ENCODE results near the gene RNF152. TPM values are rescaled to one million over a fixed set of nuclear protein-coding genes. Genes with fewer than 3 reads are reported as not detected.
"Not testable (repeated sequence)": the region's sequence is repeated elsewhere in the genome, so short reads cannot be mapped to it uniquely, and the experiment has no call there.

Gene RNF152
- total RNA-seq, 4 donors from 2014 or later: 4.6 to 14.3 (median 7.7) TPM

DNA sequence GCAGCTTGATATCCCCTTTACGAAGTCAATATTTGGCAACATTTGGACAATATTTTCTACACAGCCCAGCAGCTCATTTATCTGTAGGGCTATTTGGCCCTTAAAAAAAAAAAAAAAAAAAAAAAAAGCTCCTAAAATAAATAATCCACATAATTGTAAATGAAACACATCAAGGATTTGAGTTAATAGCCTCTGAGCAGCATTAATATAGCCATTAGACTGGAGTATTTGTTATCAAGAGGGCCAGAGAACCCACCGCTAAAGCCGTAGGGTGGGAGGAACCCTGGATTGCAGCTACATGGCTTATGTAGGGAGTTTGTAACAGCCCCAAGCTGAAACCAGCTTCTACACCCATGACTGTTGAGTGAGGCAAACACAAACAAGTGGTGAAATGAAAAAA, 84.5 kb downstream of the RNF152 start:
- H3K27ac ChIP-seq (replicated peaks in 1 of 4): no peak overlapping the region
- H3K4me3 ChIP-seq: no peak overlapping the region
- intact Hi-C loops (cut with DNase I): no loop called here
- H3K9me3 ChIP-seq: no peaks in the 10 kb centered on the region
- no peaks in the 10 kb centered on the region for H3K4me1 ChIP-seq
- no peaks in the 10 kb centered on the region for H3K36me3 ChIP-seq
- TF ChIP-seq EP300 (IDR thresholded peaks at IDR 0.05): no peak
- TF ChIP-seq, protein P1, sequence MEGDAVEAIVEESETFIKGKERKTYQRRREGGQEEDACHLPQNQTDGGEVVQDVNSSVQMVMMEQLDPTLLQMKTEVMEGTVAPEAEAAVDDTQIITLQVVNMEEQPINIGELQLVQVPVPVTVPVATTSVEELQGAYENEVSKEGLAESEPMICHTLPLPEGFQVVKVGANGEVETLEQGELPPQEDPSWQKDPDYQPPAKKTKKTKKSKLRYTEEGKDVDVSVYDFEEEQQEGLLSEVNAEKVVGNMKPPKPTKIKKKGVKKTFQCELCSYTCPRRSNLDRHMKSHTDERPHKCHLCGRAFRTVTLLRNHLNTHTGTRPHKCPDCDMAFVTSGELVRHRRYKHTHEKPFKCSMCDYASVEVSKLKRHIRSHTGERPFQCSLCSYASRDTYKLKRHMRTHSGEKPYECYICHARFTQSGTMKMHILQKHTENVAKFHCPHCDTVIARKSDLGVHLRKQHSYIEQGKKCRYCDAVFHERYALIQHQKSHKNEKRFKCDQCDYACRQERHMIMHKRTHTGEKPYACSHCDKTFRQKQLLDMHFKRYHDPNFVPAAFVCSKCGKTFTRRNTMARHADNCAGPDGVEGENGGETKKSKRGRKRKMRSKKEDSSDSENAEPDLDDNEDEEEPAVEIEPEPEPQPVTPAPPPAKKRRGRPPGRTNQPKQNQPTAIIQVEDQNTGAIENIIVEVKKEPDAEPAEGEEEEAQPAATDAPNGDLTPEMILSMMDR (IDR thresholded peaks at IDR 0.05): no peak
- DNase-seq (ENCODE audit: extremely low spot score): no peak
- no peaks in the 10 kb centered on the region for H3K27me3 ChIP-seq
- 87% methylated on average over 3 of the region's 3 CpGs for WGBS

DNA sequence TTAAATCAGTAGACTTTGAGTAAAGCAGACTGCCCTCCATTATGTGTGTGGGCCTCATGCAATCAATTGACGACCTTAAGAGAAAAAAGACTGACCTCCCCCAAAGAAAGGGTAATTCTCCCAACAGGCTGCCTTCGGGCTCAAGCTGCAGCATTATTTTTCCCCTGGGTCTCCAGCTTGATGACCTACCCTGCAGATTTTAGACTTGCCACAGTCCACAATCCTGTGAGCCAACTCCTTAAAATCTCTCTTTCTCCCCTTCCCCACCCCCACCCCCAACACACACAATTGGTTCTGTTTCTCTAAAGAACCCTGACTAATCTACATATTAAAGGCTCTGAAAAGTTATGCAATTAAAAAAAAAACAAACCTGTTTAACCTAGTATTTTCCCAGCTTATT, 89.4 kb downstream of the RNF152 start:
- Histone ChIP-seq H3K4me1 (no peaks in the 10 kb centered on the region), H3K36me3 (no peaks in the 10 kb centered on the region), H3K9me3 (peaks cover 0 to under 1% (median 0%) of the 10 kb centered on the region in 4 donors), H3K4me3 (no peak overlapping the region), H3K27ac (replicated peaks in 1 of 4) (no peak overlapping the region), H3K27me3 (no peaks in the 10 kb centered on the region)
- TF ChIP-seq POLR2A (IDR thresholded peaks at IDR 0.05; ENCODE audit: low read depth): no peak
- TF ChIP-seq EP300 (IDR thresholded peaks at IDR 0.05): no peak
- TF ChIP-seq POLR2AphosphoS5 (IDR thresholded peaks at IDR 0.05): no peak
- TF ChIP-seq, protein P1 (IDR thresholded peaks at IDR 0.05): no peak
- no peak for DNase-seq (ENCODE audit: extremely low spot score)
- 66% methylated on average over 2 of the region's 2 CpGs for WGBS
- intact Hi-C loops (cut with DNase I): no loop called here

DNA sequence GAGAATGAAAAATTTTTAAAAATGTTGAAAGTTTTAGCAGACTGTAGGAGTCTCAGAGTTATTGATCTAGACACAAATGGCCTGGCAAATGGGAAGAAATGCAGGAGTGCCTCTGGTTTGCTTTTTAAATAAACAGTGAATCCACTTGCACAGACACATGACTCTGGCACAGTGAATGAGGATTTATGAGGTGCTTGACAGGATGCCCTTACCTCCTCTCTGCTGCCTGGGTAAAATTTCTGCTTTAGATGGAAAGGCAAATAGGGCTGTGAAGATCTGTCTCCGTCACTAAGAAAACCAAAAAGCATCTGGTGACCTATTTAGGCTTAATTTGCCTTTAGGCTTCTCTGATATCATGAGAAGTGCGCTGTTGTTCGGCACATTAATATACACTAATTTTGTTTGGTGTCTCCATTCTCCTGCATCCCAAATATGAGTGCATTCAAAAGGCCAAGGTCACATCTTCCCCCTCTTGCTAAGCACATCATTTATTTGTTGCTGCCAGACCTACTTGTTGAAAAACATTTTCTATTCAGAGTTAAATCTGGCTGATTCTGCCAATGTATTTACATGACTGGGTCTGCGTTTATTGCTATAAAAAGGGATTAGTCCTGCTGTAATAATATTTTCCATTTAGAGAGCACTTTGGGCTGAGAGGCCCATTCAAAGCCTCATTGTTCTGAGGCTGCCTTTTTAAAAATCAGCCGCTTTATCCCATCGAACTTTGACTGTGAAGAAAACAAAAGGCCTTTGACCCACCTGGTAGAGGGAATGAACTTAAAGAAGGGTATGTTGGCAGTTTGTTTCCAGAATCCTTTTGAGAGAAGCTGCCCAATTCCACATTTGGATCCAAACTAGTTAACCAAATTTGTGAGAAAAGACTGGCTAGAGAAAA, 94.9 kb downstream of the RNF152 start:
- TF ChIP-seq POLR2AphosphoS5 (IDR thresholded peaks at IDR 0.05): no peak
- TF ChIP-seq POLR2A (IDR thresholded peaks at IDR 0.05; ENCODE audit: low read depth): no peak
- TF ChIP-seq, protein P1 (IDR thresholded peaks at IDR 0.05): no peak
- no peak for TF ChIP-seq EP300 (IDR thresholded peaks at IDR 0.05)
- peaks cover 0 to 9% (median 6%) of the 10 kb centered on the region in 4 donors for H3K9me3 ChIP-seq
- no peaks in the 10 kb centered on the region for H3K4me1 ChIP-seq
- H3K4me3 ChIP-seq: no peak overlapping the region
- no peaks in the 10 kb centered on the region for H3K36me3 ChIP-seq
- intact Hi-C loops (cut with DNase I): no loop called here
- 90% methylated on average over 6 of the region's 6 CpGs for WGBS
- DNase-seq (ENCODE audit: extremely low spot score): no peak
- no peaks in the 10 kb centered on the region for H3K27me3 ChIP-seq
- no peak overlapping the region for H3K27ac ChIP-seq (replicated peaks in 1 of 4)

DNA sequence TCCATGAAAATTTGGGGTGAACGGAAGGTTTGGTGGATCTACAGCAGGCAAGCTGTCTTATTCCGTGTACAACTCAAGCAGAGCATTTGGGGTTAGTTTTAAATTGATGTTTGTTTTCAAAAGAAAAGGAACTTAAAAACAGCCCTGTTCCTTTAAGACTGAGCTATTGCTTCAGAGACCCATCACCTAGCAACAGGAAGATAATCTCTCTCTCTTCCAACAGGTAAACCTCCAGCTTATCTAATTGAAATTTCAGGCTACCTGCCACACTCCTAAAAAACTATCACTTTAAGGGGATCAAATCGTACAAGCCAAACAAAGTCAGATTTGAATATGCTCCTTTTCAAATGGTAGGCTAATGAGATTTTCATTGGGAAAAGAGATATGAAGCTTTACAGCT, 101.8 kb downstream of the RNF152 start:
- 76% methylated on average over 3 of the region's 3 CpGs for WGBS
- Histone ChIP-seq H3K36me3 (no peaks in the 10 kb centered on the region), H3K9me3 (peaks cover 0 to 15% (median 10%) of the 10 kb centered on the region in 4 donors), H3K27ac (replicated peaks in 1 of 4) (no peak overlapping the region), H3K4me3 (no peak overlapping the region), H3K27me3 (no peaks in the 10 kb centered on the region), H3K4me1 (no peaks in the 10 kb centered on the region)
- no peak for DNase-seq (ENCODE audit: extremely low spot score)
- intact Hi-C loops (cut with DNase I): no loop called here
- TF ChIP-seq POLR2A (IDR thresholded peaks at IDR 0.05; ENCODE audit: low read depth): no peak
- no peak for TF ChIP-seq POLR2AphosphoS5 (IDR thresholded peaks at IDR 0.05)
- TF ChIP-seq, protein P1 (IDR thresholded peaks at IDR 0.05): no peak
- TF ChIP-seq EP300 (IDR thresholded peaks at IDR 0.05): no peak

DNA sequence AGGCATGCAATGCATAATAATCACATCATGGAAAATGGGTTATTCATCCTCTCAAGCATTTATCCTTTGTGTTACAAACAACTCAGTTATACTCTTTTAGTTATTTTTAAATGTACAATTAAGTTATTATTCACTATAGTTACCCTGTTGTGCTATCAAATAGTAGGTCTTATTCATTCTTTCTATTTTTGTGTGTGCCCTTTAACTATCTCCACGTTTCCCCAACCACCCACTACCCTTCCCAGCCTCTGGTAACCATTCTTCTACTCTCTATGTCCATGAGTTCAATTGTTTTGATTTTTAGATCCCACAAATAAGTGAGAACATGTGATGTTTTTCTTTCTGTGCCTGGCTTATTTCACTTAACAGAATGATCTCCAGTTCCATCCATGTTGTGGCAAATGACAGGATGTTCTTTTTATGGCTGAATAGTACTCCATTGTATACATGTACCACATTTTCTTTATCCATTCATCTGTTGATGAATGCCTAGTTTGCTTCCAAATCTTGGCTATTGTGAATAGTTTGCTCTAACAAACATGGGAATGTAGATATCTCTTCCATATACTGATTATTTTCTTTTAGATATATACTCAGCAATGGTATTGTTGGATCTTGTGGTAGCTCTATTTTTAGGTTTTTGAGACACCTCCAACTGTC, 105.7 kb downstream of the RNF152 start:
- H3K4me1 ChIP-seq; H3K27me3 ChIP-seq; DNase-seq (ENCODE audit: extremely low spot score); intact Hi-C loops (cut with DNase I); H3K27ac ChIP-seq (replicated peaks in 1 of 4); H3K4me3 ChIP-seq; H3K36me3 ChIP-seq: not testable (repeated sequence)
- WGBS: 79% methylated on average over 1 of the region's 1 CpG
- H3K9me3 ChIP-seq: peaks cover 0 to 15% (median 10%) of the 10 kb centered on the region in 4 donors
